K562 (cell line): ENCODE results near the gene TOR1B. TPM values are rescaled to one million over a fixed set of nuclear protein-coding genes. Genes with fewer than 3 reads are reported as not detected.

Source experiments
- ARID2 ChIP-seq: fragments of 450-650 bp; IDR thresholded peaks from 2 replicates; pipeline ENCODE4 v1.6.1; 2017; ENCODE audit warnings: antibody characterized with exemption, mild to moderate bottlenecking
- CEBPG ChIP-seq, 3 experiments: fragments of 200-800 bp in 1 of 3; sonication (Bioruptor generic) in 1 of 3; sonication (generic) in 1 of 3; formaldehyde crosslinking in 1 of 3; IDR thresholded peaks in 2 of 3; conservative IDR thresholded peaks in 1 of 3; 2 replicates each; pipeline versions ENCODE4 v1.6.1 to v1.8.0; 2016 to 2022; ENCODE audit warnings: missing compliant biosample characterization in 2 of 3, missing genetic modification characterization in 2 of 3, mild to moderate bottlenecking in 1 of 3, missing genetic modification reagents in 1 of 3
- COPS2 ChIP-seq: fragments of 450-650 bp; conservative IDR thresholded peaks from 2 replicates; pipeline ENCODE4 v1.6.1; 2016; ENCODE audit warnings: mild to moderate bottlenecking, moderate library complexity
- EP400 ChIP-seq: fragments of 450-650 bp; IDR thresholded peaks from 2 replicates; pipeline ENCODE4 v1.6.1; 2017; ENCODE audit warnings: antibody characterized with exemption, mild to moderate bottlenecking, moderate library complexity
- NCOR1 ChIP-seq: fragments of 450-650 bp; IDR thresholded peaks from 2 replicates; pipeline ENCODE4 v1.6.1; 2016; ENCODE audit warnings: mild to moderate bottlenecking, moderate library complexity
- POLR2AphosphoS2 ChIP-seq: IDR thresholded peaks from 2 replicates; pipeline ENCODE4 v1.6.1; 2012; ENCODE audit warnings: low read length, improper control_type of control experiment
- POLR2H ChIP-seq: IDR thresholded peaks from 2 replicates; pipeline ENCODE4 v1.6.1; 2016; ENCODE audit warnings: missing genetic modification characterization, low read depth, mild to moderate bottlenecking, control low read depth, missing compliant biosample characterization, moderate library complexity
- SP1 ChIP-seq: sonication (generic); formaldehyde crosslinking; IDR thresholded peaks from 2 replicates; pipeline ENCODE4 v1.8.1; 2022; ENCODE audit warnings: mild to moderate bottlenecking, missing genetic modification reagents
- TCF3 ChIP-seq: sonication (generic); formaldehyde crosslinking; IDR thresholded peaks from 2 replicates; pipeline ENCODE4 v1.4.0; 2020; ENCODE audit warnings: mild to moderate bottlenecking, missing genetic modification reagents
- ZBED1 ChIP-seq: IDR thresholded peaks from 2 replicates; pipeline ENCODE4 v1.6.1; 2014
- ZBTB17 ChIP-seq: fragments of 450-650 bp; formaldehyde crosslinking; IDR thresholded peaks from 2 replicates; pipeline ENCODE4 v1.4.0; 2020; ENCODE audit warnings: mild to moderate bottlenecking
- ZBTB8A ChIP-seq: fragments of 450-650 bp; IDR thresholded peaks from 2 replicates; pipeline ENCODE4 v1.6.1; 2018; ENCODE audit warnings: mild to moderate bottlenecking, moderate library complexity; ENCODE audit not compliant: partially characterized antibody
- ZNF3 ChIP-seq: fragments of 250-450 bp; sonication (Bioruptor Pico); IDR thresholded peaks from 2 replicates; pipeline ENCODE4 v1.5.0; 2021; ENCODE audit warnings: mild to moderate bottlenecking, moderate library complexity
- ZNF347 ChIP-seq: fragments of 450-650 bp; formaldehyde crosslinking; IDR thresholded peaks from 2 replicates; pipeline ENCODE4 v1.4.0; 2020; ENCODE audit warnings: low read depth, mild to moderate bottlenecking, moderate library complexity
- ZNF668 ChIP-seq: fragments of 250-450 bp; sonication (Bioruptor Pico); IDR thresholded peaks from 2 replicates; pipeline ENCODE4 v1.8.0; 2022; ENCODE audit warnings: mild to moderate bottlenecking, inconsistent platforms
- polyA plus RNA-seq, 8 experiments: library from polyadenylated mRNA; depleted of rRNA in 4 of 8; stranded (reverse) in 5 of 8; unstranded in 3 of 8; fragments of >200 nt; fragmentation: Nextera tagmentation in 2 of 8; fragmentation: Illumina TruSeq in 1 of 8; extraction: Ambion mirVana in 2 of 8; extraction: Trizol in 1 of 8; gene quantifications; 2 replicates each; pipeline versions ENCODE4 v1.2.1 to v1.2.3, GENCODE V29; 2011 to 2014; ENCODE audit warnings: inconsistent platforms in 1 of 8, missing spikeins in 1 of 8
- total RNA-seq, 7 experiments: library from RNA; depleted of rRNA in 6 of 7; stranded (reverse); fragments of >200 nt in 6 of 7; fragmentation: Illumina TruSeq in 2 of 7; extraction: Trizol in 2 of 7; gene quantifications; 2 replicates each; pipeline versions ENCODE4 v1.2.1 to v1.2.3, GENCODE V29; 2011 to 2021; ENCODE audit warnings: low replicate concordance in 1 of 7
- TF ChIP-seq, protein P1 (sequence below): fragments of 450-650 bp; formaldehyde crosslinking; IDR thresholded peaks from 2 replicates; pipeline ENCODE4 v1.4.0; 2020; ENCODE audit warnings: mild to moderate bottlenecking, mixed read lengths
- TF ChIP-seq, protein P2 (sequence below): fragments of 250-450 bp; sonication (Bioruptor Pico); IDR thresholded peaks from 2 replicates; pipeline ENCODE4 v1.5.0; 2022; ENCODE audit warnings: mild to moderate bottlenecking
- TF ChIP-seq, protein P3 (sequence below): fragments of 250-450 bp; sonication (Bioruptor Pico); IDR thresholded peaks from 2 replicates; pipeline ENCODE4 v1.4.0; 2020; ENCODE audit warnings: borderline replicate concordance
- TF ChIP-seq, protein P4 (sequence below): sonication (generic); formaldehyde crosslinking; IDR thresholded peaks from 2 replicates; pipeline ENCODE4 v1.8.0; 2023; ENCODE audit warnings: mild to moderate bottlenecking, missing genetic modification reagents
- TF ChIP-seq, protein P5 (sequence below), 2 experiments: fragments of 200-800 bp in 1 of 2; sonication (Bioruptor generic) in 1 of 2; sonication (generic) in 1 of 2; formaldehyde crosslinking in 1 of 2; IDR thresholded peaks in 1 of 2; conservative IDR thresholded peaks in 1 of 2; 2 replicates each; pipeline versions ENCODE4 v1.5.0 to v1.6.1; 2016 to 2020; ENCODE audit warnings: missing compliant biosample characterization in 1 of 2, missing genetic modification characterization in 1 of 2, missing genetic modification reagents in 1 of 2

The TOR1B gene
- total and polyA plus RNA-seq, 9 of the 15 experiments (the other 6 are each of a cell fraction or from before 2014, with no cell fraction given): 4.2 to 36.5 (median 24.6) TPM

DNA sequence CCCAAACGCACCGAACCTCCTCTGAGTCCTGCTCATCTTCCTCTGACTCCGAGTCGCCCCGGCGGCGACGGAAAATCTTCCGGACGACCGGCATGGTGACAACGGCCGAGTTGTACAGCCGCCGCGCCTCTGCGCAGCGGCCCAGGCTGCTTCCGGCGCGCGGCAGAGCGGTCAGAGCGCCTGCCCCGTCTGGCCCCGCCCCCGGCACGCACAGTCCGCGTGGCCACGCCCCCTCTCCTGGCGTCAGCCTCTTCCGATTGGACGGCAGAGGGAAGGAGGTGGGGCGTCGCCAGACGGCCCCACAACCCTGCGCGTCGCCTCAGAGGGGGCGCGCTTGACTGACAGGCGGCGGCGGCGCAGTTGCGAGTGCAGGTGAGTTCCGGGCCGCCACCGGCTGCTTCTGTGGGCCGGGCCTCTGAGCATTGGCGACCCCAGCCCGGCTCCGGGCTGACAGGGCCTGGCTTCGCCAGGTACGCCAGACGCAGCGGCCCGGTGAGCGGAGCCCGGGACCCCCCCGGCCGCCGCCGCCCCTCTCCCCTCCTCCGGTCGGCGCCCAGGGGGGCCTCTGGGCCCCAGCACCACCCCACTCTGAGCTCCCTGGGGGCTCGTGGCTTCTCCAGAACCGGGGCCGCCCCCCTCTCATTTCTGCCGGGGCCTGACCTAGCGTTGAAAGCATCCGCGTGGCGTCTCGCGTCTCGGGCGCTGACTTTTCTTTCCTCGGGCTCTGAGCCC, 32.3 kb downstream of the TOR1B start, which contains the start of the genes C9orf78 and USP20 (continued):
- TF ChIP-seq, protein P1, sequence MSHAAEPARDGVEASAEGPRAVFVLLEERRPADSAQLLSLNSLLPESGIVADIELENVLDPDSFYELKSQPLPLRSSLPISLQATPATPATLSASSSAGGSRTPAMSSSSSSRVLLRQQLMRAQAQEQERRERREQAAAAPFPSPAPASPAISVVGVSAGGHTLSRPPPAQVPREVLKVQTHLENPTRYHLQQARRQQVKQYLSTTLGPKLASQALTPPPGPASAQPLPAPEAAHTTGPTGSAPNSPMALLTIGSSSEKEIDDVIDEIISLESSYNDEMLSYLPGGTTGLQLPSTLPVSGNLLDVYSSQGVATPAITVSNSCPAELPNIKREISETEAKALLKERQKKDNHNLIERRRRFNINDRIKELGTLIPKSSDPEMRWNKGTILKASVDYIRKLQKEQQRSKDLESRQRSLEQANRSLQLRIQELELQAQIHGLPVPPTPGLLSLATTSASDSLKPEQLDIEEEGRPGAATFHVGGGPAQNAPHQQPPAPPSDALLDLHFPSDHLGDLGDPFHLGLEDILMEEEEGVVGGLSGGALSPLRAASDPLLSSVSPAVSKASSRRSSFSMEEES: no peak
- TF ChIP-seq ZBED1 (no peak), ZBTB17 (CRISPR knock-in tag) (peak; percentile 79), SP1 (CRISPR knock-in tag) (peak; percentile 98), ARID2 (no peak), ZNF668 (no peak), ZNF347 (CRISPR knock-in tag) (no peak), CEBPG (CRISPR knock-in tag; IDR thresholded peaks at IDR 0.05) (no peak), CEBPG (tag; conservative IDR thresholded peaks at IDR 0.05 in 1 of 2, IDR thresholded peaks at IDR 0.05 in 1 of 2) (no peak), POLR2AphosphoS2 (no peak), NCOR1 (no peak), ZNF3 (CRISPR knock-in tag) (no peak), TCF3 (no peak), ZBTB8A (no peak), COPS2 (no peak), EP400 (no peak), POLR2H (tag) (no peak)
- TF ChIP-seq, protein P2, sequence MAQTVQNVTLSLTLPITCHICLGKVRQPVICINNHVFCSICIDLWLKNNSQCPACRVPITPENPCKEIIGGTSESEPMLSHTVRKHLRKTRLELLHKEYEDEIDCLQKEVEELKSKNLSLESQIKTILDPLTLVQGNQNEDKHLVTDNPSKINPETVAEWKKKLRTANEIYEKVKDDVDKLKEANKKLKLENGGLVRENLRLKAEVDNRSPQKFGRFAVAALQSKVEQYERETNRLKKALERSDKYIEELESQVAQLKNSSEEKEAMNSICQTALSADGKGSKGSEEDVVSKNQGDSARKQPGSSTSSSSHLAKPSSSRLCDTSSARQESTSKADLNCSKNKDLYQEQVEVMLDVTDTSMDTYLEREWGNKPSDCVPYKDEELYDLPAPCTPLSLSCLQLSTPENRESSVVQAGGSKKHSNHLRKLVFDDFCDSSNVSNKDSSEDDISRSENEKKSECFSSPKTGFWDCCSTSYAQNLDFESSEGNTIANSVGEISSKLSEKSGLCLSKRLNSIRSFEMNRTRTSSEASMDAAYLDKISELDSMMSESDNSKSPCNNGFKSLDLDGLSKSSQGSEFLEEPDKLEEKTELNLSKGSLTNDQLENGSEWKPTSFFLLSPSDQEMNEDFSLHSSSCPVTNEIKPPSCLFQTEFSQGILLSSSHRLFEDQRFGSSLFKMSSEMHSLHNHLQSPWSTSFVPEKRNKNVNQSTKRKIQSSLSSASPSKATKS (CRISPR knock-in tag): no peak
- TF ChIP-seq, protein P3, sequence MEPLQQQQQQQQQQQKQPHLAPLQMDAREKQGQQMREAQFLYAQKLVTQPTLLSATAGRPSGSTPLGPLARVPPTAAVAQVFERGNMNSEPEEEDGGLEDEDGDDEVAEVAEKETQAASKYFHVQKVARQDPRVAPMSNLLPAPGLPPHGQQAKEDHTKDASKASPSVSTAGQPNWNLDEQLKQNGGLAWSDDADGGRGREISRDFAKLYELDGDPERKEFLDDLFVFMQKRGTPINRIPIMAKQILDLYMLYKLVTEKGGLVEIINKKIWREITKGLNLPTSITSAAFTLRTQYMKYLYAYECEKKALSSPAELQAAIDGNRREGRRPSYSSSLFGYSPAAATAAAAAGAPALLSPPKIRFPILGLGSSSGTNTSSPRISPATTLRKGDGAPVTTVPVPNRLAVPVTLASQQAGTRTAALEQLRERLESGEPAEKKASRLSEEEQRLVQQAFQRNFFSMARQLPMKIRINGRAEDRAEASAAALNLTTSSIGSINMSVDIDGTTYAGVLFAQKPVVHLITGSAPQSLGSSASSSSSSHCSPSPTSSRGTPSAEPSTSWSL (CRISPR knock-in tag): no peak
- TF ChIP-seq, protein P4, sequence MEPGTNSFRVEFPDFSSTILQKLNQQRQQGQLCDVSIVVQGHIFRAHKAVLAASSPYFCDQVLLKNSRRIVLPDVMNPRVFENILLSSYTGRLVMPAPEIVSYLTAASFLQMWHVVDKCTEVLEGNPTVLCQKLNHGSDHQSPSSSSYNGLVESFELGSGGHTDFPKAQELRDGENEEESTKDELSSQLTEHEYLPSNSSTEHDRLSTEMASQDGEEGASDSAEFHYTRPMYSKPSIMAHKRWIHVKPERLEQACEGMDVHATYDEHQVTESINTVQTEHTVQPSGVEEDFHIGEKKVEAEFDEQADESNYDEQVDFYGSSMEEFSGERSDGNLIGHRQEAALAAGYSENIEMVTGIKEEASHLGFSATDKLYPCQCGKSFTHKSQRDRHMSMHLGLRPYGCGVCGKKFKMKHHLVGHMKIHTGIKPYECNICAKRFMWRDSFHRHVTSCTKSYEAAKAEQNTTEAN (CRISPR knock-in tag): no peak
- TF ChIP-seq, protein P5, sequence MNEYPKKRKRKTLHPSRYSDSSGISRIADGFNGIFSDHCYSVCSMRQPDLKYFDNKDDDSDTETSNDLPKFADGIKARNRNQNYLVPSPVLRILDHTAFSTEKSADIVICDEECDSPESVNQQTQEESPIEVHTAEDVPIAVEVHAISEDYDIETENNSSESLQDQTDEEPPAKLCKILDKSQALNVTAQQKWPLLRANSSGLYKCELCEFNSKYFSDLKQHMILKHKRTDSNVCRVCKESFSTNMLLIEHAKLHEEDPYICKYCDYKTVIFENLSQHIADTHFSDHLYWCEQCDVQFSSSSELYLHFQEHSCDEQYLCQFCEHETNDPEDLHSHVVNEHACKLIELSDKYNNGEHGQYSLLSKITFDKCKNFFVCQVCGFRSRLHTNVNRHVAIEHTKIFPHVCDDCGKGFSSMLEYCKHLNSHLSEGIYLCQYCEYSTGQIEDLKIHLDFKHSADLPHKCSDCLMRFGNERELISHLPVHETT (CRISPR knock-in tag; conservative IDR thresholded peaks at IDR 0.05 in 1 of 2, IDR thresholded peaks at IDR 0.05 in 1 of 2): no peak
